Peyer's patch (tissue), 4 donors: ENCODE data around the gene HBG2. TPM values are rescaled to one million over a fixed set of nuclear protein-coding genes. Genes with fewer than 3 reads are reported as not detected.

Experiments
- DNase-seq, 3 donors: peaks; one replicate each; pipeline ENCODE4 v3.0.0-alpha.2; 2017 to 2019
- H3K27ac ChIP-seq, 4 donors: fragments of 200-600 bp; sonication (generic); one replicate each; pipeline ENCODE4 v1.5.1; 2016 to 2019
- H3K27me3 ChIP-seq, 2 donors: fragments of 200-600 bp; sonication (generic); one replicate each; pipeline ENCODE4 v1.5.1; 2019
- H3K36me3 ChIP-seq, 3 donors: fragments of 200-600 bp; sonication (generic); one replicate each; pipeline ENCODE4 v1.5.1; 2016 to 2019
- H3K4me1 ChIP-seq, 4 donors: fragments of 200-600 bp; sonication (generic); one replicate each; pipeline ENCODE4 v1.5.1; 2016 to 2019
- H3K4me3 ChIP-seq, 4 donors: fragments of 200-600 bp; sonication (generic); 1 replicate in 3 of 4; 2 replicates in 1 of 4; pipeline ENCODE4 v1.5.1; 2016 to 2019; ENCODE audit warnings: mild to moderate bottlenecking in 1 of 4
- H3K9me3 ChIP-seq, 4 donors: fragments of 200-600 bp; sonication (generic); one replicate each; pipeline ENCODE4 v1.5.1; 2016 to 2019; ENCODE audit warnings: mild to moderate bottlenecking in 1 of 4
- CTCF ChIP-seq, 6 experiments: fragments of 450-650 bp in 4 of 6; fragments of 200-600 bp in 2 of 6; sonication (generic) in 1 of 6; IDR thresholded peaks; one replicate each; pipeline ENCODE4 v1.5.1; 2017 to 2019; ENCODE audit warnings: antibody characterized with exemption in 6 of 6, mild to moderate bottlenecking in 3 of 6, moderate library complexity in 1 of 6
- POLR2A ChIP-seq, 2 donors: fragments of 450-650 bp; IDR thresholded peaks; one replicate each; pipeline ENCODE4 v1.5.1; 2017; ENCODE audit warnings: antibody characterized with exemption in 2 of 2, mild to moderate bottlenecking in 2 of 2, moderate library complexity in 2 of 2
- total RNA-seq, 4 donors: library from RNA; depleted of rRNA; stranded (reverse); fragments of >200 nt; gene quantifications; one replicate each; pipeline ENCODE4 v1.1.0, GENCODE V29; 2016

HBG2 gene
- total RNA-seq, 4 donors from 2014 or later = not detected

- Histone ChIP-seq H3K36me3 (no peaks in the 10 kb centered on the region), H3K27me3 (no peaks in the 10 kb centered on the region), H3K4me1 (no peaks in the 10 kb centered on the region), H3K4me3 (no peak overlapping the region), H3K9me3 (no peaks in the 10 kb centered on the region), H3K27ac (no peak overlapping the region)
- no peak for DNase-seq
- no peak for TF ChIP-seq POLR2A (IDR thresholded peaks at IDR 0.05)
- no peak for TF ChIP-seq CTCF (IDR thresholded peaks at IDR 0.05)
These were observed 19.1 kb downstream of the HBG2 start for GRCh38 chr11:5235364-5236095.

- no peaks in the 10 kb centered on the region for H3K36me3 ChIP-seq
- no peak for DNase-seq
- H3K27me3 ChIP-seq = no peaks in the 10 kb centered on the region
- TF ChIP-seq POLR2A (IDR thresholded peaks at IDR 0.05) (no peak), CTCF (IDR thresholded peaks at IDR 0.05) (no peak)
- no peak within 1 kb of the TSS for H3K27ac ChIP-seq
- H3K4me1 ChIP-seq = no peaks in the 10 kb centered on the region
- H3K4me3 ChIP-seq = no peak within 1 kb of the TSS
- H3K9me3 ChIP-seq = no peaks in the 10 kb centered on the region
These were observed 20.2 kb downstream of the HBG2 start, which contains the start of gene HBD for GRCh38 chr11:5234381-5234834. HBD (minus strand) TSS chr11:5234483; CDS start chr11:5234433, 50 bp downstream.

GRCh38 chr11:5233307-5233706, 21.3 kb downstream of the HBG2 start:
- Histone ChIP-seq H3K36me3 (no peaks in the 10 kb centered on the region), H3K27me3 (no peaks in the 10 kb centered on the region), H3K27ac (no peak overlapping the region), H3K4me3 (no peak overlapping the region), H3K4me1 (no peaks in the 10 kb centered on the region), H3K9me3 (no peaks in the 10 kb centered on the region)
- TF ChIP-seq CTCF (IDR thresholded peaks at IDR 0.05) = no peak
- no peak for TF ChIP-seq POLR2A (IDR thresholded peaks at IDR 0.05)
- no peak for DNase-seq

GRCh38 chr11:5232821-5233220, 21.8 kb downstream of the HBG2 start:
- DNase-seq = no peak
- H3K4me3 ChIP-seq = no peak overlapping the region
- H3K4me1 ChIP-seq = no peaks in the 10 kb centered on the region
- H3K27me3 ChIP-seq = no peaks in the 10 kb centered on the region
- H3K27ac ChIP-seq = no peak overlapping the region
- H3K36me3 ChIP-seq = no peaks in the 10 kb centered on the region
- TF ChIP-seq POLR2A (IDR thresholded peaks at IDR 0.05) (no peak), CTCF (IDR thresholded peaks at IDR 0.05) (no peak)
- H3K9me3 ChIP-seq = no peaks in the 10 kb centered on the region

GRCh38 chr11:5232176-5232575, 22.4 kb downstream of the HBG2 start:
- Histone ChIP-seq H3K27me3 (no peaks in the 10 kb centered on the region), H3K36me3 (no peaks in the 10 kb centered on the region), H3K4me1 (no peaks in the 10 kb centered on the region), H3K27ac (no peak overlapping the region), H3K9me3 (no peaks in the 10 kb centered on the region), H3K4me3 (no peak overlapping the region)
- TF ChIP-seq POLR2A (IDR thresholded peaks at IDR 0.05) (no peak), CTCF (IDR thresholded peaks at IDR 0.05) (no peak)
- DNase-seq = no peak
